ENCODE data around the gene CRYBB1.

DNA sequence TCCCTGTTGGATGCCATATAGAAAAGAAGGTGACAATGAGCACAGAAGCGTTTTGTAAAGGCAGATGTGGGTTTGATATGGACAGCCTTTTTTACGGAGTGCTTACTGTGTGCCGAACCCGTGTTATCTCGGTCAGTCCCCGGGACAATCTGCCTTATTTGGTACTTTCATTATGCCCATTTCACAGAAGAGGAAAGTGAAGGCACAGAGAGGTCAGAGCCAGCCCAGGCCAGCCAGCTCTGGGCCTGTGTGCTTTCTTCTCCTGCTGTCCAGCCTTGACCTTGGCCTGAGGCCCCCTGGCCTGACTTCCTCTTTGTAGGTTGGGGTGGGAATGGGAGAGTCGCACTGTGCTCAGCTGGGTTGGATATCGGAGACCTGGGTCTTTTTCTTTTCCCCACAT lies 628 bp upstream of the CRYBB1 start:
- TF ChIP-seq, protein P1, sequence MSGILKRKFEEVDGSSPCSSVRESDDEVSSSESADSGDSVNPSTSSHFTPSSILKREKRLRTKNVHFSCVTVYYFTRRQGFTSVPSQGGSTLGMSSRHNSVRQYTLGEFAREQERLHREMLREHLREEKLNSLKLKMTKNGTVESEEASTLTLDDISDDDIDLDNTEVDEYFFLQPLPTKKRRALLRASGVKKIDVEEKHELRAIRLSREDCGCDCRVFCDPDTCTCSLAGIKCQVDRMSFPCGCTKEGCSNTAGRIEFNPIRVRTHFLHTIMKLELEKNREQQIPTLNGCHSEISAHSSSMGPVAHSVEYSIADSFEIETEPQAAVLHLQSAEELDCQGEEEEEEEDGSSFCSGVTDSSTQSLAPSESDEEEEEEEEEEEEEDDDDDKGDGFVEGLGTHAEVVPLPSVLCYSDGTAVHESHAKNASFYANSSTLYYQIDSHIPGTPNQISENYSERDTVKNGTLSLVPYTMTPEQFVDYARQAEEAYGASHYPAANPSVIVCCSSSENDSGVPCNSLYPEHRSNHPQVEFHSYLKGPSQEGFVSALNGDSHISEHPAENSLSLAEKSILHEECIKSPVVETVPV (CRISPR knock-in tag; IDR thresholded peaks at IDR 0.05): no peak
- TF ChIP-seq ARNTL (CRISPR knock-in tag; IDR thresholded peaks at IDR 0.05; ENCODE audit: borderline replicate concordance, low read depth): no peak
- TF ChIP-seq, protein P2, sequence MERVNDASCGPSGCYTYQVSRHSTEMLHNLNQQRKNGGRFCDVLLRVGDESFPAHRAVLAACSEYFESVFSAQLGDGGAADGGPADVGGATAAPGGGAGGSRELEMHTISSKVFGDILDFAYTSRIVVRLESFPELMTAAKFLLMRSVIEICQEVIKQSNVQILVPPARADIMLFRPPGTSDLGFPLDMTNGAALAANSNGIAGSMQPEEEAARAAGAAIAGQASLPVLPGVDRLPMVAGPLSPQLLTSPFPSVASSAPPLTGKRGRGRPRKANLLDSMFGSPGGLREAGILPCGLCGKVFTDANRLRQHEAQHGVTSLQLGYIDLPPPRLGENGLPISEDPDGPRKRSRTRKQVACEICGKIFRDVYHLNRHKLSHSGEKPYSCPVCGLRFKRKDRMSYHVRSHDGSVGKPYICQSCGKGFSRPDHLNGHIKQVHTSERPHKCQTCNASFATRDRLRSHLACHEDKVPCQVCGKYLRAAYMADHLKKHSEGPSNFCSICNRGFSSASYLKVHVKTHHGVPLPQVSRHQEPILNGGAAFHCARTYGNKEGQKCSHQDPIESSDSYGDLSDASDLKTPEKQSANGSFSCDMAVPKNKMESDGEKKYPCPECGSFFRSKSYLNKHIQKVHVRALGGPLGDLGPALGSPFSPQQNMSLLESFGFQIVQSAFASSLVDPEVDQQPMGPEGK (CRISPR knock-in tag; IDR thresholded peaks at IDR 0.05; ENCODE audit: borderline replicate concordance): no peak
- no peak for TF ChIP-seq RARB (CRISPR knock-in tag; IDR thresholded peaks at IDR 0.05)
- TF ChIP-seq OSR1 (CRISPR knock-in tag; IDR thresholded peaks at IDR 0.05): no peak
- TF ChIP-seq, protein P3, sequence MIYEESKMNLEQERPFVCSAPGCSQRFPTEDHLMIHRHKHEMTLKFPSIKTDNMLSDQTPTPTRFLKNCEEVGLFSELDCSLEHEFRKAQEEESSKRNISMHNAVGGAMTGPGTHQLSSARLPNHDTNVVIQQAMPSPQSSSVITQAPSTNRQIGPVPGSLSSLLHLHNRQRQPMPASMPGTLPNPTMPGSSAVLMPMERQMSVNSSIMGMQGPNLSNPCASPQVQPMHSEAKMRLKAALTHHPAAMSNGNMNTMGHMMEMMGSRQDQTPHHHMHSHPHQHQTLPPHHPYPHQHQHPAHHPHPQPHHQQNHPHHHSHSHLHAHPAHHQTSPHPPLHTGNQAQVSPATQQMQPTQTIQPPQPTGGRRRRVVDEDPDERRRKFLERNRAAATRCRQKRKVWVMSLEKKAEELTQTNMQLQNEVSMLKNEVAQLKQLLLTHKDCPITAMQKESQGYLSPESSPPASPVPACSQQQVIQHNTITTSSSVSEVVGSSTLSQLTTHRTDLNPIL (CRISPR knock-in tag; IDR thresholded peaks at IDR 0.05; ENCODE audit: low read depth): no peak
- TF ChIP-seq ZFP30 (CRISPR knock-in tag; IDR thresholded peaks at IDR 0.05): no peak
